ENCODE measurements around the gene EXOC6B. TPM values are rescaled to one million over a fixed set of nuclear protein-coding genes. Genes with fewer than 3 reads are reported as not detected.

EXOC6B gene
- total RNA-seq, 1 donor = 9.2 TPM

GRCh38 chr2:72131916-72132841, 693.7 kb downstream of the EXOC6B start:
- no peak for DNase-seq (ENCODE audit: low read depth in 2 of 3, low spot score in 2 of 3)

DNA sequence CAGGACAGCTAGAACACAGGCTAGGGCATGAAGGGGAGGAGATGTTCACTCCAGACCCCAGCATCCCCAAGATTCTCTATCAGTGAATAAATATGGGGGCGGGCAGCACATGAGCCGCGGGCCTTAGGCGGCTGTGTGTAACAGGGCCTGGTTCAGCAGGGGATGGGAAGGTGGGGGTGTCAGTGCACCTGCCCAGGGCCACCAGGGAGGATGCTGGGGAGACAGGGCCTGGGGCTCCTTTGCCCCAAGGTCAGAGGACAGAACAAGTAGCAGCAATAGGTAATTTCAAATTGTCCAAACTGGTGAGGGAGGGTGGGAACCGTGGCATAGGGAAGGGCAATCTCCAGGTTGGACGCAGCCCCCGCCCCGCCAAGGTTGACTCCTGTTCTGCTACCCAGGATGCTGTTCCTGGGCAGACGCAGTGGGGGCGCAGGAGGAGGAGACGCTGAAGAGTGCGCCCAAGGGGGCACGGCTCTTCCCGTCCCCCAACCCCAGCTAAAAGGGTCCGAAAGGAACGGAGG, 694.4 kb downstream of the EXOC6B start:
- no peak for DNase-seq (ENCODE audit: low read depth in 2 of 3, low spot score in 2 of 3)

- DNase-seq (ENCODE audit: low read depth in 2 of 3, low spot score in 2 of 3) = no peak
Measured at GRCh38 chr2:72130659-72131360, 695.0 kb downstream of the EXOC6B start.

GRCh38 chr2:72129681-72130340, 696.0 kb downstream of the EXOC6B start:
- no peak for DNase-seq (ENCODE audit: low read depth in 2 of 3, low spot score in 2 of 3)

- DNase-seq (ENCODE audit: low read depth in 2 of 3, low spot score in 2 of 3) = no peak
Measured at GRCh38 chr2:72128843-72129227, 697.0 kb downstream of the EXOC6B start.

- DNase-seq (ENCODE audit: low read depth in 2 of 3, low spot score in 2 of 3) = no peak
Measured at GRCh38 chr2:72128059-72128842, 697.6 kb downstream of the EXOC6B start.

DNA sequence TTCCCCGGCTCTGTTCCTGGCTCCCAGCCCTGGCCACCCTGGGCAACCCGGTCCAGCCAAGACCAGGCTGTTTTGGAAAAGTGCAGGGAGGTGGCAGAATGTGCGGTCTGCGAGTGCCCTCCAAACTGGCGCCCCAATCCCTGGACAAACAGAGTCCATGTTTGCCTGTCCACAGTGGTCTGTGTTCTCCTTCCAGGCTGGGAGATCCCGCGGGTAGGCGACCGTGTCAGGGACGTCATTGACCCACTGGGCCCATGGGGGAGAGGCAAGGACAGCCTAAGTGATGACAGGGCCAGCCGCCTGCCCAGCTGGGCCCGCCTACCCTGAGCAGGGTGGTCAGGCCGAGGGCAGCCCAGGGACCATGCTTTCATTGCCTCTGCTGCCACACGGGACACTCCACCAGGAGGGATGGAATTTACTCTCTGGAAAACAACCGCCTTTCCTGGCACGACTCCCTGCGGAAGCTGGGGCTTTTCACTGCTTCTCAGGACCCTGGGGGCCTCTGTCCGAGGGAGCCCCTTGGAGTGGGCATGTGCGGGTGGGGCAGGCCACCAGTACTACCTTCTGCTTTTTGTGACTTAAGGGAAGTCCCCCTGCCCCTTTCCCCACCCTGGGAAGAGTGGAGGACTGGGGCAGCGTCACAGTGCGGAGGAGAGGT, 698.3 kb downstream of the EXOC6B start:
- no peak for DNase-seq (ENCODE audit: low read depth in 2 of 3, low spot score in 2 of 3)

- DNase-seq (ENCODE audit: low read depth in 2 of 3, low spot score in 2 of 3) = no peak
Measured at GRCh38 chr2:72126186-72127100, 699.4 kb downstream of the EXOC6B start.

Small RNAs within 50 kb of the gene (small RNA-seq; reads per million reads assigned to genes)
- gene RF00592 (not detected), gene RNU2-39P (0.41 reads per million)

Other genes with a start within 250 kb of the EXOC6B start
- 0.54 TPM for gene SPR, start 61.4 kb upstream of the EXOC6B start, total RNA-seq
- under 0.01 TPM for gene EMX1, start 91.5 kb upstream of the EXOC6B start, total RNA-seq
- gene SFXN5, start 245.7 kb upstream of the EXOC6B start, total RNA-seq = 28.8 TPM